Activated CD8-positive, alpha-beta memory T cell treated with anti-CD3 and anti-CD28 coated beads, Interleukin-2, amount 10 ng/mL, durations not matched to agents 7 days and 5 days (primary cell): Measurements from ENCODE around the gene TUBGCP2. TPM values are rescaled to one million over a fixed set of nuclear protein-coding genes. Genes with fewer than 3 reads are reported as not detected.
"Not testable (repeated sequence)": the region's sequence is repeated elsewhere in the genome, so short reads cannot be mapped to it uniquely, and the experiment has no call there.

ENCODE experiments used
- ATAC-seq: fragments of 150-1000 bp; cut with Tn5 transposase; one replicate; pipeline ENCODE4 v1.10.0; 2021; ENCODE audit warnings: moderate library complexity
- CTCF ChIA-PET: fragments of 350-600 bp; sonication (Branson Sonifier 250); formaldehyde crosslinking; loops from one replicate; lab custom pipeline; 2021; ENCODE audit warnings: antibody characterized with exemption; lab: Charles Lee
- DNase-seq: peaks from one replicate; pipeline ENCODE4 v3.0.0-alpha.2; 2020
- H3K27ac Mint-ChIP-seq: one replicate; pipeline ENCODE4 v1.8.0; 2021; ENCODE audit warnings: mild to moderate bottlenecking, mixed read lengths
- H3K27me3 Mint-ChIP-seq: one replicate; pipeline ENCODE4 v1.8.0; 2021; ENCODE audit warnings: mixed read lengths
- H3K36me3 Mint-ChIP-seq: one replicate; pipeline ENCODE4 v1.8.0; 2021; ENCODE audit warnings: mild to moderate bottlenecking, mixed read lengths
- H3K4me1 Mint-ChIP-seq: one replicate; pipeline ENCODE4 v1.8.0; 2021; ENCODE audit warnings: mixed read lengths
- H3K4me3 Mint-ChIP-seq: one replicate; pipeline ENCODE4 v1.8.0; 2021; ENCODE audit warnings: mild to moderate bottlenecking, moderate library complexity, mixed read lengths
- H3K9me3 Mint-ChIP-seq: one replicate; pipeline ENCODE4 v1.8.0; 2022; ENCODE audit warnings: low read depth, mixed read lengths
- total RNA-seq, 2 experiments: library from RNA; stranded (reverse); gene quantifications; one replicate each; pipeline ENCODE4 v1.2.3, GENCODE V29; 2021

Gene TUBGCP2
- total RNA-seq, 2 experiments from 2014 or later: 60.4 to 64.7 TPM

GRCh38 chr10:133326223-133326551 lies 17.5 kb upstream of the TUBGCP2 start:
- Mint-ChIP-seq H3K9me3 (no peaks in the 10 kb centered on the region), H3K27me3 (peaks cover 50% of the 10 kb centered on the region), H3K4me3 (no peak overlapping the region), H3K36me3 (no peaks in the 10 kb centered on the region), H3K4me1 (peaks cover 4% of the 10 kb centered on the region), H3K27ac (no peak overlapping the region)
- DNase-seq: no peak
- no peak for ATAC-seq
- CTCF ChIA-PET: no interaction called here

DNA sequence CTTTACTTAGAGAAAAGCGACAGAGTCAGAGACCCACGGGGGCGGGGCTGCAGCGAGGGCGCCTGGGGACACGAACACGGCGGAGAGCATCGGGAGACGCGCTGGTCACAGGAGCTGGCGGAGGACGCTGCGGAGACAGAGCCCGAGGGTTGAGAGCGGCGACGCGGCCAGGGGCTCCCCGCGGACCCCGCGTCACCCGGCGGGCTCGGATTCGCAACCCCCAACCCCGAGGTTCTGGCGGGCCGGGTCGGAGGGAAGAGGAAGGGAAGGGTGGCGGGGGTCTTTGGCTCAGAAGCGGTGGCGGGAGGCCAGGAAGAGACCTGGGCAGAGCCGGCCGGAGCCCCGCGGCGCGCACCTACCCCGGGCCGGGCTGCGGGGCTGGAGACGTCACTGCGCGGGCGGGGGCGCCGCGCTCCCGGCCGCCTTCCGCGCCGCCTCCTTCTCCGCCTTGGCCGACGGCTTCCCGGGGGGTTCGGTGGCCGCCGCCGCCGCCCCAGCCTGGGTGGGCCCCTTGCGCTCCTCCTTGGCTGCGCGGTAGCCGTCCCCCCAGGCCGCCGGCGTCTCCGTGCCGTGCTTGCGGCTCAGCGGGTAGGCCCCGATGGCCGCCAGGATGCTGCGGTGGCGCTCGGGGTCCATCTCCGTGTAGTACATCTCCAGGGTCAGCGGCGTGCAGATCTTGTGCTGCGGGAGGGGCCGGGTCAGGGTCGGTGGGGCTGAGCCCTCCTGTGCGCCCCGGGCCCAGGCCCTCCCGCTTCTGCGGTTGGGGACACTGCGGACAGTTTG lies 17.0 kb upstream of the TUBGCP2 start:
- Mint-ChIP-seq H3K36me3 (no peaks in the 10 kb centered on the region), H3K27ac (no peak overlapping the region), H3K4me1 (peaks cover 4% of the 10 kb centered on the region), H3K4me3 (no peak overlapping the region), H3K9me3 (no peaks in the 10 kb centered on the region), H3K27me3 (peaks cover 44% of the 10 kb centered on the region)
- CTCF ChIA-PET: no interaction called here
- ATAC-seq: no peak
- DNase-seq: no peak

DNA sequence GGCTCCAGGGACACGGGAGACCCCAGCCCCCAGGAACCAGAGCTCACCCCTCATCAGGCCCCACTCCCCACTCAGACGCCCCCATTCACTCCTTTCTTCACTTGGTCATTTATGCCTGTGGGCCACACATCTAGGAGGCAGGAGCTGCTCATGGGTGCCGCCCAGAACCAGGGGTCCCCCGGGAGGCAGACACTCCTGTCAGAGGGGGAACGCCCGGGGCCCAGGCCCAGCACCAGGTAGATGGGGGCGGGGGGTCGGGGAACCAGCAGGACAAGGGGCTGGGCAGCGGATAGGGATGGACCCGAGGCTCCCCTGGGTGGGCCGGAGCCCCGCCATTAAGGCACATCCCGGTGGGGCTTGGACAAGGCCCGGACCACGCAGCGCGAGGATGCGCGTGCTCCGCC lies 16.2 kb upstream of the TUBGCP2 start:
- no peak overlapping the region for H3K27ac Mint-ChIP-seq
- H3K36me3 Mint-ChIP-seq: no peaks in the 10 kb centered on the region
- H3K9me3 Mint-ChIP-seq: peaks cover 4% of the 10 kb centered on the region
- peaks cover 4% of the 10 kb centered on the region for H3K4me1 Mint-ChIP-seq
- no peak overlapping the region for H3K4me3 Mint-ChIP-seq
- DNase-seq: no peak
- peaks cover 46% of the 10 kb centered on the region for H3K27me3 Mint-ChIP-seq
- CTCF ChIA-PET: interaction anchor here (0.9 to 1.2 kb wide), 3 partner anchors 46 to 421 kb away, joined by 3 read pairs; no protein-coding TSS in a partner anchor
- no peak for ATAC-seq

- Mint-ChIP-seq H3K36me3 (no peaks in the 10 kb centered on the region), H3K27ac (no peak overlapping the region), H3K27me3 (peaks cover 44% of the 10 kb centered on the region), H3K4me1 (peaks cover 5% of the 10 kb centered on the region), H3K9me3 (peaks cover 4% of the 10 kb centered on the region), H3K4me3 (no peak overlapping the region)
- peak; percentile 74 for ATAC-seq
- CTCF ChIA-PET: interaction anchor here (0.9 to 1.2 kb wide), 3 partner anchors 46 to 420 kb away, joined by 3 read pairs; no protein-coding TSS in a partner anchor
- DNase-seq: peak; percentile 74
These were observed 15.6 kb upstream of the TUBGCP2 start for GRCh38 chr10:133324198-133324792.

- H3K27ac Mint-ChIP-seq, H3K4me1 Mint-ChIP-seq, ATAC-seq, H3K9me3 Mint-ChIP-seq, DNase-seq, H3K4me3 Mint-ChIP-seq, H3K36me3 Mint-ChIP-seq: not testable (repeated sequence)
- CTCF ChIA-PET: interaction anchor here (1.1 to 3.1 kb wide), 3 partner anchors 8 to 65 kb away, joined by 3 to 16 read pairs (median 4); no protein-coding TSS in a partner anchor
- peaks cover 27% of the 10 kb centered on the region for H3K27me3 Mint-ChIP-seq
These were observed 13.5 kb upstream of the TUBGCP2 start for GRCh38 chr10:133322064-133322709.

- H3K4me1 Mint-ChIP-seq, H3K9me3 Mint-ChIP-seq, H3K4me3 Mint-ChIP-seq, H3K27ac Mint-ChIP-seq, H3K36me3 Mint-ChIP-seq, DNase-seq, ATAC-seq: not testable (repeated sequence)
- CTCF ChIA-PET: interaction anchor here (1.1 to 3.1 kb wide), 4 partner anchors 9 to 64 kb away, joined by 3 to 16 read pairs (median 4); no protein-coding TSS in a partner anchor
- H3K27me3 Mint-ChIP-seq: peaks cover 14% of the 10 kb centered on the region
These were observed 12.3 kb upstream of the TUBGCP2 start for GRCh38 chr10:133320852-133321422.

DNA sequence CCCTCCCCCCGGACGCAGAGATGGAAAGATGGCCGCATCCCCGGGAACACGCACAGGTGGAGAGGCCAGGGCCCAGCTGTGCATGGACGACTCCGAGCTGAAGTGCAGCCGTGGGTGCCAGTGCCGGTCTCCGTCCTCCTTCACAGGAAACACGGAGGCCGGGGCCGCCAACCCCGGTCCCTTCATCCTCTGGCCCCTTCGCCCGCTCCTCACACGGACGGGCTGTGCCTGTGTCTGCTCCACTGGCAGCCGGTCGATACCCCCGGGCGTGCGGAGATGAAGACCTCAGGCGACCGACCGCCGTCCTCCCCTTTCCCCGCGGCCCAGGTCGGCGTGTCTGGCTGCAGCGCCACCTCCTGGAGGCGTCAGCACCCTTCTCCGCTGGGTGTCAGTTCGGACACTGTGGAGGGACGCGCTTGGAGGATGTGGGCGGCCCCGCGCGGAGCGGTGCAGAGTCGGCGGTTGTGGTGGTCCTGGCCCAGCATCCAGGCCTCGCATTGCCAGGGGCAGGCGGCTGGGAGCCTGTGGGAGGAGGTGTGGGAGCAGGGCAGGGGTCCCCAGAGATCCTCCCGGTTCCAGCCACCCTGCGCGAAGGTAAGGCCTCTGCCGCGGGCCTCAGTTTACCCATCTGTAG lies 9.9 kb upstream of the TUBGCP2 start:
- CTCF ChIA-PET: interaction anchor here (0.6 to 3.1 kb wide), 6 partner anchors 9 to 173 kb away, joined by 3 to 16 read pairs (median 4); no protein-coding TSS in a partner anchor
- no peak overlapping the region for H3K27ac Mint-ChIP-seq
- peaks cover 6% of the 10 kb centered on the region for H3K9me3 Mint-ChIP-seq
- ATAC-seq (peak; percentile 93), DNase-seq (peak; percentile 77)
- H3K4me3 Mint-ChIP-seq: peak overlapping the region; percentile 29
- H3K27me3 Mint-ChIP-seq: peaks cover 10% of the 10 kb centered on the region
- H3K36me3 Mint-ChIP-seq: no peaks in the 10 kb centered on the region
- peaks cover 4% of the 10 kb centered on the region for H3K4me1 Mint-ChIP-seq

DNA sequence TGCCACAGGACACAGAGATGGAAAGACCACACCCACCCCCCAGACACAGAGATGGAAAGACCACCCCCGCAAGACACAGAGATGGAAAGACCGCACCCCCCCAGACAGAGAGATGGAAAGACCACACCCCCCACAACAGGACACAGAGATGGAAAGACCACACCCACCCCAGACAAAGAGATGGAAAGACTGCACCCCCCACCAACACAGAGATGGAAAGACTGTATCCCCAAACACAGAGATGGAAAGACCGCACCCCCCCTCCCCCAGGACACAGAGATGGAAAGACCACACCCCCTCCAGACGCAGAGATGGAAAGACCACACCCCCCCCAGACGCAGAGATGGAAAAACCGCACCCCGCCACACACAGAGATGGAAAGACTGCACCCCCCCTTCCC lies 8.1 kb upstream of the TUBGCP2 start:
- CTCF ChIA-PET: no interaction called here
- Mint-ChIP-seq H3K27ac (no peak overlapping the region), H3K9me3 (peaks cover 6% of the 10 kb centered on the region), H3K4me1 (peaks cover 4% of the 10 kb centered on the region), H3K27me3 (peaks cover 10% of the 10 kb centered on the region), H3K4me3 (no peak overlapping the region), H3K36me3 (peaks cover 2% of the 10 kb centered on the region)
- DNase-seq: no peak
- no peak for ATAC-seq

DNA sequence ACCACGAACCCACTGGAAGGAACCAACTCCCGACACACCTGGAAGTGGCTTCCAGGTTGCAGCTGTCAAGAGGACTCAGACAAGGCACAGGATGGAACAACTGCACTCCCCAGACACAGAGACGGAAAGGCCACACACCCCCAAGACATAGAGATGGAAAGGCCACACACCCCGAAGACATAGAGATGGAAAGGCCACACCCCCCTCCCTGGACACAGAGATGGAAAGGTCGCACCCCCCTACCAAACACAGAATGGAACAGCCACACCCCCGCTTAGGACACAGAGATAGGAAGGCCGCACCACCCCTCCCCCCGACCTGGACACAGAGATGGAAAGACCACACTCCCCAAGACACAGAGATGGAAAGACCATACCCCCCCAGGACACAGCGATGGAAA lies 7.6 kb upstream of the TUBGCP2 start:
- DNase-seq (no peak), ATAC-seq (no peak)
- Mint-ChIP-seq H3K27ac (no peak overlapping the region), H3K4me3 (no peak overlapping the region), H3K4me1 (peaks cover 4% of the 10 kb centered on the region), H3K27me3 (peaks cover 10% of the 10 kb centered on the region), H3K9me3 (peaks cover 6% of the 10 kb centered on the region), H3K36me3 (peaks cover 2% of the 10 kb centered on the region)
- CTCF ChIA-PET: interaction anchor here (1.0 to 3.5 kb wide), 3 partner anchors 9 to 58 kb away, joined by 3 to 18 read pairs (median 5); no protein-coding TSS in a partner anchor

DNA sequence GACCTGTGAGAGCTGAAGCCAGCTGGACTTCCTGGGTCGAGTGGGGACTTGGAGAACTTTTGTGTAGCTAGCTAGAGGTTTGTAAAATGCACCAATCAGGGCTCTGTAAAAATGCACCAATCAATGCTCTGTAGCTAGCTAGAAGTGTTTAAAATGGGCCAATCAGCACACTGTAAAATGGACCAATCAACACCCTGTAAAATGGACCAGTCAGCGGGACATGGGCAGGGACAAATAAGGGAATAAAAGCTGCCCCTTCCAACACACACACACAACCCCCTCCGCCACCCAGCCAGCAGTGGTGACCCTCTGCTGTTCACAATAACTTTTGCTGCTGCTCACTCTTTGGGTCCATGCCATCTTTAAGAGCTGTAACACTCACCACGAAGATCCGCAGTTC lies 7.2 kb upstream of the TUBGCP2 start:
- ATAC-seq: no peak
- H3K4me3 Mint-ChIP-seq: no peak overlapping the region

DNA sequence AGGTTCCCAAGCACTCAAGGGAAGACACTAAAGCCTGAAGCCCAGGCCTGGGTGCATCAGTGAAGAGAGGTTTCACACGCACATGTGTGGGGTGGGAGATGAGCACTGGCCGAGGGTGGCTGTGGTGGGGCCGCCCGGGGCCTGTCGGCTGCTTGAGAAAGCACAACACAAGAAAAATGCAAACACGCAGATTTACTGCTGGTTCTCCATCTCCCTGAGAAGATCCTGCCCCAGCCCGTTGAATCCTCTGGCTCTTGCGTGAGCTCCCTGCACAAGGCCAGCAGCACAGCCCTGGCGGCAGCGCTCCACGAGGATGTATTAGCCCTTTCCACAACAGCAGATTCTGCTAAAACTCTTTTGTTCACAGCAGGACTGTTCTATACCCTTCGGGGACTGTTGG lies 6.2 kb upstream of the TUBGCP2 start:
- Mint-ChIP-seq H3K9me3 (peaks cover 3% of the 10 kb centered on the region), H3K36me3 (peaks cover 4% of the 10 kb centered on the region), H3K4me1 (peaks cover 5% of the 10 kb centered on the region), H3K27me3 (peaks cover 6% of the 10 kb centered on the region), H3K4me3 (no peak overlapping the region), H3K27ac (no peak overlapping the region)
- ATAC-seq (no peak), DNase-seq (no peak)
- CTCF ChIA-PET: interaction anchor here (0.7 to 3.5 kb wide), 9 partner anchors 8 to 171 kb away, joined by 3 to 18 read pairs (median 3); partner anchors contain the start of gene PAOX

More for the DNA sequence above, 7.2 kb upstream of the TUBGCP2 start:
- no peak overlapping the region for H3K27ac Mint-ChIP-seq
- no peak for DNase-seq
- H3K9me3 Mint-ChIP-seq: peaks cover 6% of the 10 kb centered on the region
- H3K27me3 Mint-ChIP-seq: peaks cover 10% of the 10 kb centered on the region
- CTCF ChIA-PET: interaction anchor here (0.8 to 3.5 kb wide), 5 partner anchors 9 to 172 kb away, joined by 3 to 18 read pairs (median 4); partner anchors contain the start of gene PAOX
- H3K4me1 Mint-ChIP-seq: peaks cover 4% of the 10 kb centered on the region
- peaks cover 2% of the 10 kb centered on the region for H3K36me3 Mint-ChIP-seq

DNA sequence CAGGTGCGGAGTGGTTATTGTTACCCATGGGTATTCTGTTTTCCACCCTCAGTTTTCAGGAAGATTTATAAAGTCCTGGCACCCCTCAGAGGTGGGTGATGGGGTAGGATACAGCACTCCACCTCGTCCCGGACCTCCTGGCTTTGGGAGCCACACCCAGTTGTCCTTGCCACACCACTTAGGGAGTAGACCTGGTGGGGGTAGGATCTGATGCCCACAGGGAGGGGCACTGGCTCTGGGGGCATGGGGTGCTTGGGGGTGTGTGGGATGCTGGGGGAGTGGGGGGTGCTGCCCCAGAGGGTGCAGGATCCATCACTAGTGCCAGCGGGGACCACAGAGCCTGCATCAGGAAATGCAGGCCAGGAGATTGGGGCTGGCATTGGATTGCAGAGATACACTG lies 4.5 kb upstream of the TUBGCP2 start:
- H3K4me1 Mint-ChIP-seq: peaks cover 5% of the 10 kb centered on the region
- no peak overlapping the region for H3K4me3 Mint-ChIP-seq
- DNase-seq: no peak
- no peak overlapping the region for H3K27ac Mint-ChIP-seq
- no peak for ATAC-seq
- peaks cover 4% of the 10 kb centered on the region for H3K36me3 Mint-ChIP-seq
- peaks cover 3% of the 10 kb centered on the region for H3K9me3 Mint-ChIP-seq
- CTCF ChIA-PET: interaction anchor here (1.8 to 3.5 kb wide), 2 partner anchors 16 to 55 kb away, joined by 12 to 18 read pairs; no protein-coding TSS in a partner anchor
- H3K27me3 Mint-ChIP-seq: no peaks in the 10 kb centered on the region
